ENCODE data around the gene FAM217A. TPM values are rescaled to one million over a fixed set of nuclear protein-coding genes. Genes with fewer than 3 reads are reported as not detected.

FAM217A gene
- total RNA-seq, 4 donors from 2014 or later = not detected

GRCh38 chr6:4124351-4124750 lies 45.4 kb upstream of the FAM217A start:
- 14 to 33% methylated on average over 1 of the region's 1 CpG for WGBS, 2 donors (ENCODE audit: low coverage in 1 of 2)
- Histone ChIP-seq H3K9me3 (no peaks in the 10 kb centered on the region), H3K36me3 (peaks cover 7 to 99% of the 10 kb centered on the region in 2 donors)

GRCh38 chr6:4115741-4116140 lies 36.8 kb upstream of the FAM217A start:
- no peaks in the 10 kb centered on the region for H3K4me1 ChIP-seq
- WGBS, 2 donors (ENCODE audit: low coverage in 1 of 2) = 80 to 88% methylated on average over 2 to 3 of the region's 4 CpGs
- no peaks in the 10 kb centered on the region for H3K27me3 ChIP-seq
- ATAC-seq = no peak
- no peak overlapping the region for H3K27ac ChIP-seq
- peaks cover 0 to 67% of the 10 kb centered on the region in 2 donors for H3K36me3 ChIP-seq
- H3K9me3 ChIP-seq = peaks cover 0 to 12% (median 0%) of the 10 kb centered on the region in 3 donors
- no peak overlapping the region for H3K4me3 ChIP-seq
- TF ChIP-seq, protein P1, sequence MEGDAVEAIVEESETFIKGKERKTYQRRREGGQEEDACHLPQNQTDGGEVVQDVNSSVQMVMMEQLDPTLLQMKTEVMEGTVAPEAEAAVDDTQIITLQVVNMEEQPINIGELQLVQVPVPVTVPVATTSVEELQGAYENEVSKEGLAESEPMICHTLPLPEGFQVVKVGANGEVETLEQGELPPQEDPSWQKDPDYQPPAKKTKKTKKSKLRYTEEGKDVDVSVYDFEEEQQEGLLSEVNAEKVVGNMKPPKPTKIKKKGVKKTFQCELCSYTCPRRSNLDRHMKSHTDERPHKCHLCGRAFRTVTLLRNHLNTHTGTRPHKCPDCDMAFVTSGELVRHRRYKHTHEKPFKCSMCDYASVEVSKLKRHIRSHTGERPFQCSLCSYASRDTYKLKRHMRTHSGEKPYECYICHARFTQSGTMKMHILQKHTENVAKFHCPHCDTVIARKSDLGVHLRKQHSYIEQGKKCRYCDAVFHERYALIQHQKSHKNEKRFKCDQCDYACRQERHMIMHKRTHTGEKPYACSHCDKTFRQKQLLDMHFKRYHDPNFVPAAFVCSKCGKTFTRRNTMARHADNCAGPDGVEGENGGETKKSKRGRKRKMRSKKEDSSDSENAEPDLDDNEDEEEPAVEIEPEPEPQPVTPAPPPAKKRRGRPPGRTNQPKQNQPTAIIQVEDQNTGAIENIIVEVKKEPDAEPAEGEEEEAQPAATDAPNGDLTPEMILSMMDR (IDR thresholded peaks at IDR 0.05) = no peak
- no peak for TF ChIP-seq EP300 (IDR thresholded peaks at IDR 0.05)
- TF ChIP-seq POLR2A (IDR thresholded peaks at IDR 0.05) = no peak
- TF ChIP-seq POLR2AphosphoS5 (IDR thresholded peaks at IDR 0.05) = no peak

More at GRCh38 chr6:4124351-4124750, 45.4 kb upstream of the FAM217A start:
- H3K27me3 ChIP-seq = no peaks in the 10 kb centered on the region
- H3K27ac ChIP-seq = no peak overlapping the region
- no peak for ATAC-seq
- H3K4me1 ChIP-seq = peaks cover 0 to 9% (median 6%) of the 10 kb centered on the region in 3 donors
- no peak overlapping the region for H3K4me3 ChIP-seq
- TF ChIP-seq, protein P1 (IDR thresholded peaks at IDR 0.05) = no peak
- no peak for TF ChIP-seq POLR2A (IDR thresholded peaks at IDR 0.05)

- TF ChIP-seq, protein P1 (IDR thresholded peaks at IDR 0.05) = no peak
- TF ChIP-seq POLR2AphosphoS5 (IDR thresholded peaks at IDR 0.05) = no peak
- no peak for TF ChIP-seq POLR2A (IDR thresholded peaks at IDR 0.05)
- no peak for TF ChIP-seq EP300 (IDR thresholded peaks at IDR 0.05)
- Histone ChIP-seq H3K27me3 (no peaks in the 10 kb centered on the region), H3K4me1 (peaks cover 0 to 15% (median 6%) of the 10 kb centered on the region in 3 donors), H3K27ac (no peak overlapping the region), H3K4me3 (no peak overlapping the region), H3K36me3 (peaks cover 0 to 51% of the 10 kb centered on the region in 2 donors), H3K9me3 (peaks cover 0 to 12% (median 0%) of the 10 kb centered on the region in 3 donors)
- ATAC-seq = no peak
- WGBS, 2 donors (ENCODE audit: low coverage in 1 of 2) = 97 to 100% methylated on average over 2 to 3 of the region's 3 CpGs
These were observed 35.2 kb upstream of the FAM217A start for GRCh38 chr6:4114123-4114522.

GRCh38 chr6:4113649-4114048 lies 34.7 kb upstream of the FAM217A start:
- TF ChIP-seq, protein P1 (IDR thresholded peaks at IDR 0.05) = no peak
- no peak for TF ChIP-seq POLR2AphosphoS5 (IDR thresholded peaks at IDR 0.05)
- no peak for TF ChIP-seq POLR2A (IDR thresholded peaks at IDR 0.05)
- no peak for TF ChIP-seq EP300 (IDR thresholded peaks at IDR 0.05)

DNA sequence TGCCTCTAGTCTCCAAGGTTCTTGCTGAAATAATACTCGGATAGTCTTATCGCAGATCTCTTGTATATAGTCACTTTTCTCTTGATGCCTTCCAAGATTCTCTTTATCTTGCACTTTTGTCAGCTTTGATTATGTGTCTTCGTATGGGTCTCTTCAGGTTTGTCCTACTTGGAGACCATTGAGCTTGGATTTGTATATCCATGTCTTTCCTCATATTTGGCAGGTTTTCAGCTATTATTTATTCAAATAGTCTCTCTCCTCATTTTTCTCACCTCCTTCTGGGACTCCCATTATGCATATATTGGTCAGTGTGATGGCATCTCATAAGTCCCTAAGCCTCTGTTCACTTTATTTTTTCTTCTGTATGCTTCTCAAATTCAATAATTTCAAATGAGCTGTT lies 33.4 kb upstream of the FAM217A start:
- peaks cover 0 to 22% (median 6%) of the 10 kb centered on the region in 3 donors for H3K4me1 ChIP-seq
- H3K9me3 ChIP-seq = peaks cover 0 to 12% (median 0%) of the 10 kb centered on the region in 3 donors
- H3K27ac ChIP-seq = no peak overlapping the region
- H3K36me3 ChIP-seq = peaks cover 0 to 33% of the 10 kb centered on the region in 2 donors
- TF ChIP-seq POLR2A (IDR thresholded peaks at IDR 0.05) (no peak), EP300 (IDR thresholded peaks at IDR 0.05) (no peak), POLR2AphosphoS5 (IDR thresholded peaks at IDR 0.05) (no peak)
- TF ChIP-seq, protein P1 (IDR thresholded peaks at IDR 0.05) = no peak
- WGBS, 2 donors (ENCODE audit: low coverage in 1 of 2) = 60 to 97% methylated on average over 2 to 3 of the region's 3 CpGs
- H3K27me3 ChIP-seq = no peaks in the 10 kb centered on the region
- no peak overlapping the region for H3K4me3 ChIP-seq
- no peak for ATAC-seq

More at GRCh38 chr6:4113649-4114048, 34.7 kb upstream of the FAM217A start:
- H3K27ac ChIP-seq = no peak overlapping the region
- peaks cover 0 to 12% (median 0%) of the 10 kb centered on the region in 3 donors for H3K9me3 ChIP-seq
- no peak overlapping the region for H3K4me3 ChIP-seq
- peaks cover 0 to 46% of the 10 kb centered on the region in 2 donors for H3K36me3 ChIP-seq
- ATAC-seq = no peak
- H3K4me1 ChIP-seq = peaks cover 0 to 20% (median 6%) of the 10 kb centered on the region in 3 donors
- H3K27me3 ChIP-seq = no peaks in the 10 kb centered on the region

Measured in gastroesophageal sphincter (tissue), 4 donors.